ENCODE results near the gene CDK5R2. TPM values are rescaled to one million over a fixed set of nuclear protein-coding genes. Genes with fewer than 3 reads are reported as not detected.
A peak's percentile ranks its signal among the peaks of the same experiment; 100 is the strongest.
"Not testable (repeated sequence)": the region's sequence is repeated elsewhere in the genome, so short reads cannot be mapped to it uniquely, and the experiment has no call there.

The CDK5R2 gene
- total RNA-seq, result not detected in 2 replicates

DNA sequence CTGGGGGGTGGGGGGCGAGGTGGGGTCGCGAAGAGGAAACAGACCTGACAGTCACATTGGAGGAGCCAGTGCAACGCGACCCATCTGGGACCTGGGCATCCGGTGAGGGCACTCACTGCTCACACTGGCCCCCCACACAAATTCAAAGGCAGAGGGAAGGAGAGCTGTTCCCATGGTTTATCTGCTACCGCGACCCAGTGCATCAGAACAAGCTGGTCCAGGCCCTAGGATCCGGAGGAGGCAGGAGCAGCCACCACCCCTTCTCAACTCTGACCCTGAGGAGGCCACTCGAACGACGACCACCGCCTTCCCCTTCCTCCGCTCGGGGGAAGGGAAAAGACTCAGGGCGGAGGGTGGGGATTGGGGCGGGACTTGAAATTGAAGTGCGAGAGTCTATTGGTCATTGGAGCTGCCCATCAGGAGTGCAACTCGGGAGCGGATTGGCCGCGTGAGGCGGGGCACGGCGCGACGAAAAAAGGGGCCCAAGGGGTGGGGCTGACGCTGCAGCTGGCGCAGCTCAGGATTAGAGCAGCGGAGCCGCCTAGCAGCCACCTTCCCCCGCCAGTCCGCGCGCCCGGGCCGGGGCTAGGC is at the start of gene CDK5R2:
Gene CDK5R2, plus strand, starts transcription at position 526 of the 591 bp plus-strand sequence. CDS start 155 bp downstream, outside the sequence.
- Mint-ChIP-seq H3K27me3 (ENCODE audit: low read depth) (peaks cover 72% of the 10 kb centered on the region), H3K9me3 (no peaks in the 10 kb centered on the region), H3K36me3 (ENCODE audit: low read depth) (no peaks in the 10 kb centered on the region), H3K4me3 (ENCODE audit: low read depth) (peak within 1 kb of the TSS; percentile 14), H3K4me1 (ENCODE audit: low read depth) (no peaks in the 10 kb centered on the region), H3K27ac (no peak within 1 kb of the TSS)
- intact Hi-C loops (cut with micrococcal nuclease), result loop anchor here (1.0 to 10.0 kb wide), 2 partner anchors 22 to 54 kb away; no protein-coding TSS in a partner anchor
- DNase-seq (ENCODE audit: low spot score), result peak; percentile 58

DNA sequence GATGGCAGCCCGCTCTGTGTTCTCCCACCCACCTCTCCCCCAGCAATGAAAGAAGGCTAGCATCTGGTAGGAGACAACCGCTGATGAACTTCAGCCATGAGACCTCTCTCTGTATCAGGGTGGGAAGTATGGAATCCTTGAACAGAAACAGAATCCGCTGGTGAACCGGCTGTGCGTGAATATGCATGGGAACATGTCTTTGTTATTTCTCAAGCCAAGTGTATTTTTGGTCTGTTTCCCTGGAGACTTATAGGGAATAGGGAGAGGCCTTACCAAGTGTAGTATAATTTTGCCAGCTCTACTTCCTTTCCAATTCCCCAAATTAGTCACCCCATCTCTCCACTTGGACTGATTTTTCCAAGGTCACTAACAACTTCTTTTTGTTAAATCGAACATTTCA is 48.7 kb upstream of the CDK5R2 start:
- DNase-seq (ENCODE audit: low spot score), result no peak
- intact Hi-C loops (cut with micrococcal nuclease), result no loop called here
- Mint-ChIP-seq H3K4me3 (ENCODE audit: low read depth) (no peak overlapping the region), H3K4me1 (ENCODE audit: low read depth) (peaks cover 11% of the 10 kb centered on the region), H3K36me3 (ENCODE audit: low read depth) (no peaks in the 10 kb centered on the region), H3K9me3 (no peaks in the 10 kb centered on the region), H3K27me3 (ENCODE audit: low read depth) (peaks cover 22% of the 10 kb centered on the region), H3K27ac (no peak overlapping the region)

DNA sequence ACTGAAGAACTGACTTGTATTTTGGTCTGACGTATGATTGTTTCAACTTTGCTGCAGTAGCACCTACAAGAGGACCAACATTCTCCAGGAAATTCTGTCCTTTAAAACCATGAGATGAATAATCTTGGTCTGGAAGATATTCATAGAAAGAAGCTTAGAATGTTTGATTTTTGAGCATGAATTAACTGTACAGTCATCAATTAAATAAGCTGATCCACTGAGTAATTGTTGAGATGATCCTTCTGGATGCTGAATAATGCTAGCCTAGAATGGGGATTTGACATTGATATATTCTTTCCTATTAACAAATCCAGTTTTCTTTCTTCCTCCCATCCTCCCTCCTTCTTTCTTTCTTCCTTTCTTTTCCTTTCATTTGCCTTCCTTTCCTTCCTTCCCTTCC is 39.0 kb upstream of the CDK5R2 start:
- H3K4me1 Mint-ChIP-seq (ENCODE audit: low read depth), result no peaks in the 10 kb centered on the region
- H3K36me3 Mint-ChIP-seq (ENCODE audit: low read depth), result no peaks in the 10 kb centered on the region
- no peak overlapping the region for H3K4me3 Mint-ChIP-seq (ENCODE audit: low read depth)
- peaks cover 7% of the 10 kb centered on the region for H3K9me3 Mint-ChIP-seq
- peaks cover 3% of the 10 kb centered on the region for H3K27me3 Mint-ChIP-seq (ENCODE audit: low read depth)
- no peak for DNase-seq (ENCODE audit: low spot score)
- H3K27ac Mint-ChIP-seq, result no peak overlapping the region
- intact Hi-C loops (cut with micrococcal nuclease), result no loop called here

DNA sequence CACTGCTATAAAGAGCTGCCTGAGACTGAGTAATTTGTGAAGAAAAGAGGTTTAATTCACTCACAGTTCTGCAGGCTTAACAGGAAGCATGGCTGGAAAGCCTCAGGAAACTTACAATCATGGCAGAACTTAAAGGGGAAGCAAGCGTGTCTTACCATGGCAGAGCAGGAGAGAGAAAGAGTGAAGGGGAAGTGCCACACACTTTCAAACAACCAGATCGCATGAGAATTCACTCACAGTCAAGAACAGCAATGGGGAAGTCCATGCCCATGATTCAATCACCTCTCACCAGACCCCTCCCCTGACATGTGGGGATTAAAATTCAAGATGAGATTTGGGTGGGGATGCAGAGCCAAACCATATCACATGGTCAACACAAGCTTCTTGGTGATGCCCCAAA is 34.7 kb upstream of the CDK5R2 start:
- intact Hi-C loops (cut with micrococcal nuclease), result no loop called here
- H3K27me3 Mint-ChIP-seq (ENCODE audit: low read depth), result peaks cover 15% of the 10 kb centered on the region
- no peaks in the 10 kb centered on the region for H3K36me3 Mint-ChIP-seq (ENCODE audit: low read depth)

DNA sequence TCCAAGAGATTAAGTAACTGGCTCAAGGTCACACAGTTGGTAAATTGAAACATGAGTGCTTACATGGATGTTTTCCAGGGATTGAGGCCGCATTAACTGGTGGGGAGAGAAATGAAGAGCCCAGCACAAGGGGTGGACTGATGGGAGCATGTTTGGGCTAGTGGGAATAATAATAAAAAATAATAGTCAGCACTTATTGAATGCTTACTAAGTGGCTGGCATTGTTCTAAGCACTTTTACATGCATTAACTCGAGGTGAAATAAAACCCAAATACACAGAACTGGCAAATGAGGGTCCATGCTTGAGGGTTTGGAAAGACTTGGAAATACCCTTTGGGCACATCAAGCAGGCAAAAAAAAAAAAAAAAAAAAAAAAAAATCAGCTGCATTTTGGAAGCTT is 34.0 kb upstream of the CDK5R2 start:
- DNase-seq (ENCODE audit: low spot score), result no peak
- no peaks in the 10 kb centered on the region for H3K36me3 Mint-ChIP-seq (ENCODE audit: low read depth)
- H3K27me3 Mint-ChIP-seq (ENCODE audit: low read depth), result peaks cover 15% of the 10 kb centered on the region
- no peaks in the 10 kb centered on the region for H3K4me1 Mint-ChIP-seq (ENCODE audit: low read depth)
- intact Hi-C loops (cut with micrococcal nuclease), result no loop called here
- no peak overlapping the region for H3K27ac Mint-ChIP-seq
- H3K9me3 Mint-ChIP-seq, result peaks cover 7% of the 10 kb centered on the region
- no peak overlapping the region for H3K4me3 Mint-ChIP-seq (ENCODE audit: low read depth)

More for the DNA sequence above, 34.7 kb upstream of the CDK5R2 start:
- no peak for DNase-seq (ENCODE audit: low spot score)
- H3K4me1 Mint-ChIP-seq (ENCODE audit: low read depth), result no peaks in the 10 kb centered on the region
- no peak overlapping the region for H3K27ac Mint-ChIP-seq
- H3K4me3 Mint-ChIP-seq (ENCODE audit: low read depth), result no peak overlapping the region
- peaks cover 7% of the 10 kb centered on the region for H3K9me3 Mint-ChIP-seq

DNA sequence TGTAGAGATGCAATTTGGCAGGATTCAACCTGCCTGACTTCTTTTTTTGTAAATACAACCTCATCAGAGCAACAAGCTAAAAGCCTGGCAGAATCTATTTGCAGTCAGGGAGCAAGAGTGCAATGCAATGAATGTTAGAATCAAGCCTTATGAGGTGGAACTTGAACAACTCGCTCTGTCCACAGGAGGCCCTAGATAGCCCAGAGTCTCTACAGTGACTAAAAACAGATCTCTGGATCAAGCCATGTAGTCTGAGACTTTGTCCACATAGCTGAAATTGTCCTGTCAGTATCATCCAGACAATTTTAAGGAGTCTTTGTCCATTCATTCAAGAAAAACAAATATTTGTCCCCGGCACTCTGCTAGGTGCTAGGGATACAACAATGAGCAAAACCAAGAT is 32.0 kb upstream of the CDK5R2 start:
- Mint-ChIP-seq H3K27ac (no peak overlapping the region), H3K4me3 (ENCODE audit: low read depth) (no peak overlapping the region), H3K9me3 (peaks cover 7% of the 10 kb centered on the region), H3K4me1 (ENCODE audit: low read depth) (no peaks in the 10 kb centered on the region), H3K27me3 (ENCODE audit: low read depth) (peaks cover 15% of the 10 kb centered on the region), H3K36me3 (ENCODE audit: low read depth) (no peaks in the 10 kb centered on the region)
- intact Hi-C loops (cut with micrococcal nuclease), result no loop called here
- no peak for DNase-seq (ENCODE audit: low spot score)

DNA sequence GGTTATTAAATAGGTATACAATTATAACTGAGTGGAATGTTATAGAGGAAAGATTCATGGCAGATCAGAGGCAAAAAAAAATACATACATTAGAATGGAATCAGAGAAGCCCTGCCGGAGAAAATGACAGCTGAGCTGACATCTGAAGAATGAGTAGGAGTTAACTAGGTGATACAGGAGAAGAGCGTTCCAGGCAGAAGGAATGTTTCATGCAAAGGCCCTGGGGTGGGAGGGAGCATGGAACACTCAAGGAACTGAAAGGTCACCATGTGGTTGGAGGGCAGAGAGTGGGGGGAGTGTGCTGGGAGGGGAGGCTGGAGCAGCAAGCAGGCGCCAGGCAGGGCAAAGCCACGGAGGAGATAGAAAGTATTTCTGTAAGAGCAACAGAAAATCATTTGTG is 31.6 kb upstream of the CDK5R2 start:
- Mint-ChIP-seq H3K27ac (no peak overlapping the region), H3K27me3 (ENCODE audit: low read depth) (peaks cover 16% of the 10 kb centered on the region), H3K9me3 (peaks cover 7% of the 10 kb centered on the region), H3K36me3 (ENCODE audit: low read depth) (no peaks in the 10 kb centered on the region), H3K4me1 (ENCODE audit: low read depth) (no peaks in the 10 kb centered on the region), H3K4me3 (ENCODE audit: low read depth) (no peak overlapping the region)
- no peak for DNase-seq (ENCODE audit: low spot score)
- intact Hi-C loops (cut with micrococcal nuclease), result no loop called here

DNA sequence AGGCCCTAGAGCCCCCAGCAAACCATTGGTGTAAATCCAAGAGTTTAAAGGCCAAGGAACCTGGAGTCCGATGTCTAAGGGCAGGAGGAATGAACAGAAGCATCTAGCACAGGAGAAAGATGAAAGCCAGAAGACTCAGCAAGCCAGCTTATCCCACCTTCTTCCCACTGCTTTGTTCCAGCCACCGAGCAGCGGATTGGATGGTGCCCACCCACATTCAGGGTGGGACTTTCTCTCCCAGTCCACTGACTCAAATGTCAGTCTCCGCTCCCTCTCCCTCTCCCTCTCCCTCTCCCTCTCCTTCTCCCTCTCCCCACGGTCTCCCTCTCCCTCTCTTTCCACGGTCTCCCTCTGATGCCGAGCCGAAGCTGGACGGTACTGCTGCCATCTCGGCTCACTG is 29.0 kb upstream of the CDK5R2 start:
- H3K4me3 Mint-ChIP-seq (ENCODE audit: low read depth); DNase-seq (ENCODE audit: low spot score); H3K9me3 Mint-ChIP-seq; H3K36me3 Mint-ChIP-seq (ENCODE audit: low read depth); H3K27ac Mint-ChIP-seq; H3K4me1 Mint-ChIP-seq (ENCODE audit: low read depth); intact Hi-C loops (cut with micrococcal nuclease): not testable (repeated sequence)
- peaks cover 14% of the 10 kb centered on the region for H3K27me3 Mint-ChIP-seq (ENCODE audit: low read depth)

DNA sequence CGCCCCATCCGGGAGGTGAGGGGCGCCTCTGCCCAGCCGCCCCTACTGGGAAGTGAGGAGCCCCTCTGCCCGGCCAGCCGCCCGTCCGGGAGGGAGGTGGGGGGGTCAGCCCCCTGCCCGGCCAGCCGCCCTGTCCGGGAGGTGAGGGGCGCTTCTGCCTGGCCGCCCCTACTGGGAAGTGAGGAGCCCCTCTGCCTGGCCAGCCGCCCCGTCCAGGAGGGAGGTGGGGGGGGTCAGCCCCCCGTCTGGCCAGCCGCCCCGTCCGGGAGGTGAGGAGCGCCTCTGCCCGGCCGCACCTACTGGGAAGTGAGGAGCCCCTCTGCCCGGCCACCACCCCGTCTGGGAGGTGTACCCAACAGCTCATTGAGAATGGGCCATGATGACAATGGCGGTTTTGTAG is 27.7 kb upstream of the CDK5R2 start:
- H3K4me1 Mint-ChIP-seq (ENCODE audit: low read depth); H3K27ac Mint-ChIP-seq; H3K4me3 Mint-ChIP-seq (ENCODE audit: low read depth); H3K36me3 Mint-ChIP-seq (ENCODE audit: low read depth); H3K9me3 Mint-ChIP-seq; intact Hi-C loops (cut with micrococcal nuclease); DNase-seq (ENCODE audit: low spot score): not testable (repeated sequence)
- H3K27me3 Mint-ChIP-seq (ENCODE audit: low read depth), result peaks cover 15% of the 10 kb centered on the region

DNA sequence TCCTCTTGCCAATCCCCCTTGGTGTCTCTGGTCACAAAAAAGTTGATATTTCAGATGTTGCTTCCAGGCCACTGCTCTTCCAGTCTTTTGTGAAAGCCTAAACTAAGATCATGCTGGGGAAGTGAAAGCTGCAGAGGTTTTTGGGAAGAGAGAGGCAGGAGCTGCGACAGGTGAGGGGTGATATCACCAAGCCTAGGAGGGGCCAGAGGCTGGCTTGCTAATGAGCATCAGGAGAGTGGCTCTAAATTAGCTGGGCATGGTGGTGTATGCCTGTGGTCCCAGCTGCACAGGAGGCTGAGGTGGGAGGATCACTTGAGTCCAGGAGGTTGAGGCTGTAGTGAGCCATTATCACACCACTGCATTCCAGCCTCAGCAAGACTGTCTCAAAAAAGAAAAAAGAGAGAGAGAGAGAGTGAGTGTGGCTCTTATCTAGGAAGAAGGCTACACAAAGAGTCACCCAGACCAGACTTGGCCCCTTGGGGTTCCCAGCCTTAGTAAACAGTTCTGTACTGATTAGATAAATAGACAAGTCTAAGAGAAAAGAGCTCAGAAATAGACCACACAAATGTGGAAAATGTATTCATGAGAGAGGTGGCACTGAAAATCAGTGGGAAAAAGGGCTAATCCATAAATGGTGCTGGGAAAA is 14.6 kb upstream of the CDK5R2 start:
- Mint-ChIP-seq H3K4me3 (ENCODE audit: low read depth) (no peak overlapping the region), H3K36me3 (ENCODE audit: low read depth) (no peaks in the 10 kb centered on the region), H3K4me1 (ENCODE audit: low read depth) (no peaks in the 10 kb centered on the region), H3K9me3 (no peaks in the 10 kb centered on the region), H3K27me3 (ENCODE audit: low read depth) (peaks cover 35% of the 10 kb centered on the region), H3K27ac (no peak overlapping the region)
- no peak for DNase-seq (ENCODE audit: low spot score)
- intact Hi-C loops (cut with micrococcal nuclease), result no loop called here

DNA sequence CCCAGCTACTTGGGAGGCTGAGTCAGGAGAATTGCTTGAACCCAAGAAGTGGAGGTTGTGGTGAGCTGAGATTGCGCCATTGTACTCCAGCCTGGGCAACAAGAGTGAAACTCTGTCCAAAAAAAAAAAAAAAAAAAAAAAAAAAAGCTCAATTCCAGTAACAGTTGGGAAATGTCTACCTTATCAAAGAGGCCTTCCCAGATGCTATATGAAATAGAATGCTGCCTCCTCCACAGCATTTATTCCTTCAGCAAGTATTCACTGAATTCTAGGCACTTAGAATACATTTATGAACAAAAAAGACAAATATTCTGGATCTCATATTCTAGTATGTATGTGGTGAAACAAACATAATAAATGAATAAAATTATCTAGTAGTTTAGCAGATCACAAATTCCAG is 12.8 kb upstream of the CDK5R2 start:
- intact Hi-C loops (cut with micrococcal nuclease), result no loop called here
- no peak overlapping the region for H3K27ac Mint-ChIP-seq
- no peak overlapping the region for H3K4me3 Mint-ChIP-seq (ENCODE audit: low read depth)
- no peak for DNase-seq (ENCODE audit: low spot score)
- H3K36me3 Mint-ChIP-seq (ENCODE audit: low read depth), result no peaks in the 10 kb centered on the region
- H3K4me1 Mint-ChIP-seq (ENCODE audit: low read depth), result no peaks in the 10 kb centered on the region
- H3K27me3 Mint-ChIP-seq (ENCODE audit: low read depth), result peaks cover 31% of the 10 kb centered on the region
- no peaks in the 10 kb centered on the region for H3K9me3 Mint-ChIP-seq

DNA sequence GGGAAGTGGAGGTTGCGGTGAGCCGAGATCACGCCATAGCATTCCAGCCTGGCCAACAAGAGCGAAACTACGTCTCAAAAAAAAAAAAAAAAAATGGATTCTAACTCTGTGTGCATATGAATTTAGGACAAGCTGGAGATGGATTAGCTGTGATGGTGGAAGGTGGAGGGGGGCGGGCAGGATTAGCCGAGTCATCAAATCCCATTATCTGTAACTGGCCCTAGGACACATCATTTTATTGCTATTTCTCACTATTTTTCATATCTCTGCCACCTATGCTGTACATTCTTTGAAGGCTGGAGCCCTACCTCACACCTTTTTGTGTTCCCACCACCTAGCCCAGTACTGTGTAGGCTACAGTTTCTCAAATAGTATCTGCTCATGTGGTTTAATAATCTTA is 7.3 kb upstream of the CDK5R2 start:
- Mint-ChIP-seq H3K27me3 (ENCODE audit: low read depth) (peaks cover 24% of the 10 kb centered on the region), H3K36me3 (ENCODE audit: low read depth) (no peaks in the 10 kb centered on the region), H3K27ac (no peak overlapping the region), H3K4me1 (ENCODE audit: low read depth) (no peaks in the 10 kb centered on the region), H3K4me3 (ENCODE audit: low read depth) (no peak overlapping the region), H3K9me3 (no peaks in the 10 kb centered on the region)
- DNase-seq (ENCODE audit: low spot score), result no peak
- intact Hi-C loops (cut with micrococcal nuclease), result loop anchor here (10.0 kb wide), 1 partner anchor 47 kb away; no protein-coding TSS in a partner anchor

DNA sequence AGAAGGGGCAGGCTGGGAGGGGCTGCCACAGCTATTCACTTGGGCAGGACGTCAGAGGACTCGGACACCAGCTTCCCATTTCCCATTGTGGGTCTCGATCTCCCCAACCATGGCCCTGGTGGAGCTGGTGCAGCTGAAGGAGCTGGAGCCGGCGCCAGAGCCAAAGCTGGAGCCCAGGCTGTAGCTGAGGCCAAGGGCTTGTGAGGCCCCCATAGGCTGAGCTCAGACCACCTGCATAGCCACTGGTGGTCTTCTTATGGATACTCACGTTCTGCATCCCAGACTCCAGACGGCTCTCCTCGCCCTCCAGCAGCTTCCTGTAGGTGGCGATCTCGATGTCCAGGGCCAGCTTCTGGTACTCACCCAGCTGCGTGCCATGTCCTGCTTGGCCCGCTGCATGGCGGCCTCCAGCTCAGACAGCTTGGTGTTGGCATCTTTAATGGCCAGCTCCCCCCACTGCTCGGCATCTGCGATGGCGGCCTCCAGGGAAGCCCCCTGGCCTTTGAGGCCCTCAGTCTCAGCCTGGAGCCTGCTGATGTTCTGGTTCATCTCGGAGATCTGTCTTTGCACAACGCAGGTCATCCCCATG is 6.0 kb upstream of the CDK5R2 start:
- H3K9me3 Mint-ChIP-seq, result no peaks in the 10 kb centered on the region
- no peak overlapping the region for H3K4me3 Mint-ChIP-seq (ENCODE audit: low read depth)
- no peak for DNase-seq (ENCODE audit: low spot score)
- no peaks in the 10 kb centered on the region for H3K4me1 Mint-ChIP-seq (ENCODE audit: low read depth)
- peaks cover 36% of the 10 kb centered on the region for H3K27me3 Mint-ChIP-seq (ENCODE audit: low read depth)
- no peak overlapping the region for H3K27ac Mint-ChIP-seq
- H3K36me3 Mint-ChIP-seq (ENCODE audit: low read depth), result no peaks in the 10 kb centered on the region
- intact Hi-C loops (cut with micrococcal nuclease), result loop anchor here (10.0 kb wide), 1 partner anchor 49 kb away; no protein-coding TSS in a partner anchor

All from activated T-helper 2 cell treated with anti-CD3 and anti-CD28 coated beads, Interferon-gamma antibody, Interleukin-2, Interleukin-4, amounts not matched to agents 10 μg/mL and 5 μg/mL and 100 μg/mL, durations not matched to agents 14 hours and 24 hours and 36 hours (primary cell).